HG02798 (cell line): ENCODE data around the gene SPINDOC.
"Not testable (repeated sequence)": the region's sequence is repeated elsewhere in the genome, so short reads cannot be mapped to it uniquely, and the experiment has no call there.

Experiments used
- ATAC-seq: cut with Tn5 transposase; IDR thresholded peaks from one replicate; pipeline ENCODE4 v1.9.1; 2021; ENCODE audit warnings: mild to moderate bottlenecking; ENCODE audit not compliant: unreplicated experiment, poor library complexity

Gene SPINDOC

GRCh38 chr11:63813035-63813562 is at the start of gene SPINDOC:
SPINDOC (plus strand) TSS chr11:63813456; CDS start chr11:63813687, 231 bp downstream.
- ATAC-seq = peak; percentile 87

- ATAC-seq = no peak
Observed at GRCh38 chr11:63763496-63764339, 49.5 kb upstream of the SPINDOC start.

- no peak for ATAC-seq
Observed at GRCh38 chr11:63764340-63764678, 48.9 kb upstream of the SPINDOC start.

- ATAC-seq = no peak
Observed at GRCh38 chr11:63764679-63765647, 48.3 kb upstream of the SPINDOC start.

GRCh38 chr11:63765688-63766241 is 47.5 kb upstream of the SPINDOC start:
- no peak for ATAC-seq

- no peak for ATAC-seq
Observed at GRCh38 chr11:63766531-63767235, 46.6 kb upstream of the SPINDOC start.

- no peak for ATAC-seq
Observed at GRCh38 chr11:63767267-63767564, 46.0 kb upstream of the SPINDOC start.

GRCh38 chr11:63767565-63768236 is 45.6 kb upstream of the SPINDOC start:
- ATAC-seq = no peak

- peak; percentile 67 for ATAC-seq
Observed at GRCh38 chr11:63768237-63769041, 44.8 kb upstream of the SPINDOC start, which contains the start of gene ZFTA. ZFTA (minus strand) TSS chr11:63768775; CDS start chr11:63768622, 153 bp downstream.

GRCh38 chr11:63769042-63769713 is 44.1 kb upstream of the SPINDOC start:
- peak; percentile 59 for ATAC-seq

GRCh38 chr11:63769714-63770455 is 43.4 kb upstream of the SPINDOC start:
- ATAC-seq = no peak

- ATAC-seq = no peak
Observed at GRCh38 chr11:63770763-63771162, 42.5 kb upstream of the SPINDOC start.

- not testable (repeated sequence) for ATAC-seq
Observed at GRCh38 chr11:63771741-63772318, 41.4 kb upstream of the SPINDOC start.

- no peak for ATAC-seq
Observed at GRCh38 chr11:63775191-63775590, 38.1 kb upstream of the SPINDOC start.

- ATAC-seq = no peak
Observed at GRCh38 chr11:63779039-63779438, 34.2 kb upstream of the SPINDOC start.

- ATAC-seq = no peak
Observed at GRCh38 chr11:63782749-63783148, 30.5 kb upstream of the SPINDOC start.

GRCh38 chr11:63783925-63784592 is 29.2 kb upstream of the SPINDOC start:
- no peak for ATAC-seq
